ENCODE data around the gene JAZF1.

The JAZF1 gene

DNA sequence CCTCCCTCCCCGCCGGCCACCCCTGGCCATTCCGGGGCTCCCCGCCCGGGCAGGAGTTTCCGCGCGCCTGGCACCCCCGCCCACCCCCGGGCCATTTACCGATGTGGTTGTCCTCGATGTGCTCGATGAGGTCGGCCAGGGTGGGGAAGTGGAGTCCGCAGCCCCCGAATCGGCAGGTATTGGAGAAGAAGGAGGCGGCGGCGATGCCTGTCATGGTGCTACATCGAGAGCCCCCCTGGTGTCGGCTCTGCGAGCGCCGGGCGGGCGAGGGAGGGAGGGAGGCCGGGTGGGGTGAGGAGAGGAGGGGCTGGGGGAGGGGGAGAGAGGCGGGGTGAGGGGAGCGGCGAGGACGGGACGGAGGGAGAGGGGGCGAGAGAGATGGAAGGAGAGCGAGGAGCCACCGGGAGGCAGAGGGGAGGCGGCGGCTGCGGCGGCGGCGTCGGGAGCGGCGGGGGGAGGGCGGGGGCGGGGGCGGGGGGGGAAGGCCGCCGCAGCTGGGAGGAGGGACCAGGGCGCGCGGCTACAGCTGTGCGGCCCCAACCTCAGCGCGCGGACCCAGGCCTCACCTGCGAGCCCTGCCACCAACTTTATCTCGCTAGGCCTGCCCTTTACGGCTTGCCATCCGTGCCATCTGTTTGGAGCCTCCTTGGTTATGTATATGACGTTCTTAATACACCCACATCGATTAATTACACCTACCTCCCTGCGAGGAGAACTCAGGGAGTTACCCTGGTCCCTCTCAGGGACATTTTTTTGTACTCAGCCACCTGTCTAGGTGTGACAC lies at the start of gene JAZF1:
TSS of gene JAZF1 (minus strand) at position 432 of the 784 bp plus-strand sequence.
- no peak for DNase-seq (ENCODE audit: low read depth, low spot score)

DNA sequence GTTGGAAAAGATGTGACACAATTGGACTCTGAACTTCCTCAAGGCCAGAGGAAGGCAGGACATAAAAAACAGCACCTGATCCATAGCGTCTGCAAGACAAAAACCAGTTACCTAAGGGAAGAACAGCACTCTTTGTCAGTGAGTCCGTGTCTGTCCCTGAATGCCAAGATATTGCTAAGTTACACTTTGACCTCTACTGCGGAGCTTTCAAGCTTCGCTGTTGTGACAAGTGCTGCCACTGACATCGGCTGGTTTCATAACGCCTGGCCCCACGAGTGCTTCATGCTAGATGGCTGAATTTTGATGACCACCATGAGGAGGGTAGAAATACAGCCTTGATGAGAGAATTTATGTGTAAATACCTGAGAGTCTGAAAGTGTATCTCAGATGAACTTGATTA lies 49.7 kb upstream of the JAZF1 start:
- DNase-seq (ENCODE audit: low read depth, low spot score), result no peak

DNA sequence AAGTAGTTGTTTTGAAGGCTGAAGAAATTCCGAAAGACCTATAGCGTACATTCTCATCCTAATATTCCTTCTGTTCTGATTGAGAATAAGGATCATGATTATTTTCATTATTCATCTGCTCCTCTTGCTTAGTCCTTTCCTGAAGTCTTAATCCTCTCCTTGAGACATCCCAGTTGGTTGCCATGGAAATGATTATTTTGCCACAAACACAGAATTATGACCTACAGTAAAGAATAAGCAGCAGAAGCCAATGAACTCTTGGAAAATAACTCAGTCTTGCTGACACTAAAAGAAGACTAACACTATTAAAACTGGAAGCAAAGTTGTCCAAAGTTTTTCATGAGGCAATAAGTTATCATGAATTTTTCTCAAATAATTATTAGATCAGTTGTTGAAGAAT lies 47.8 kb upstream of the JAZF1 start:
- no peak for DNase-seq (ENCODE audit: low read depth, low spot score)

DNA sequence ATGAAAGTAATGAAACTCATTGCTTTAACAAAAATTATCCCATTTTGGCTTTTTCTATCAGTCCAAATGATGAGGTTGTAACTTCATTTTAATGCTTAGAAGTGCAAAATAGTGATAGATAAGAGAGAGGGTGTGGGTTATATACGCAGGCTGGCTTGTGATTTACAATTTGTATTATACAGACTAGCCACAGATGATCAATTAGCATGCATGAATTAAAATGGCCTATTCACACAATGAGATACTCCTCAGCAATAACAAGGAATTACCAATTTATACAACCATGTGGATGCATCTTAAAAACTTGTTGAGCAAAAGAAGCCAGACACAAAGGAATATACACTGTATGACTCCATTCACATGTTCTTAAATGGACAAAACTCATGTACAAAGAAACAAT lies 45.4 kb upstream of the JAZF1 start:
- no peak for DNase-seq (ENCODE audit: low read depth, low spot score)

DNA sequence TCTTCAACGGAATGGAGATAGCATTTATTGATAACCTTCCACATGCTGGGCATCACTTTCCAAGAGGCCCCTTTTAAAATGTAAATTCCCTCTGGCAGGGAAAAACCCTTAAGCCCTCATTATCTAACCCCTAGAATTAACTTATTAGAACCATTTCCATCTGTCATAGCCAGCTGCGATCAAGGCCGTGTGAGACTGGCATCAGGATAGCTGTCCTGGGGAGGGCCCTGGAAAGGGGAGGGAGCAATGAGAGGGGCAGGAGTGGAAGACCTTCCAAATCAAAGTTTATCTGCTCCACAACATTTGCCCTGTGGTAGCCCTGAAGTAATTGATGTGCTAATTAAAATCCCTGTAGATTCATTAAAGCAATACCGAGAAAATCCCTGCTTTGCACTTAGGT lies 45.0 kb upstream of the JAZF1 start:
- DNase-seq (ENCODE audit: low read depth, low spot score), result no peak

DNA sequence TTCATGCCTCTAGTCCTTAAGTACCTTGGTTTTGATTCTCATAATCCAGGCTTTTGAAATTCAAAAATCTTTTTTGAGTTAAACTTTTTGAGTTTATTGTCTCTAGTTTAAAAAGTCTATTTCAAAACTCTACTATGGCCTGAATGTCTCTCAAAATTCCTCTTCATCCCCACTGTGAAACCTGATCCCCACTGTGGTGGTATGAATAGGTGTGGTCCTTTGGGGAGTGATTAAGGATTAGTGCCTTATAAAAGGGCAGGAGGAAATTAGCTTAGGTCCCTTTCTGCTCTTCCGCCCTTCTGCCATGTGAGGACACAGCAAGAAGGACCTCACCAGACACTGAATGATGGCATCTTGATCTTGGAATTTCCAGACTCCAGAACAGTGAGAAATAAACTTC lies 44.1 kb upstream of the JAZF1 start:
- DNase-seq (ENCODE audit: low read depth, low spot score), result no peak

DNA sequence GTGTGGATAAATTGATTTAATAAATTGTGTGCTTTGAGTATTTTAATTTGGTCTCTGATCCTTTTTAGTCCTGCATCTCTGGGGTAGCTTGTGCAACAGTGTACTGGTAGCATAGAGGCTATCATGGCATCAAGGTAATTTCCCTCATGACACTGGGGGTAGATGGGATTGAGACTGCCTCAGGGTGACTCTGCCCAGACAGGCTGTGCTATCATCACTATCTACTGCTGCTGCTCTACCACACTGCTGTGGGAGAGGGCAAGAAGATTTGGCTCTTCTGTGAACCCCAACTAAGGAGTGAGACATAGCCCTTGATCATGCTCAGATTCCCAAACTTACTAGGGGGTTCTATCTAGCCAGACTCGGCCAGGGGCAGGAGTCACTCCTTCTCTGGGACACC lies 43.6 kb upstream of the JAZF1 start:
- no peak for DNase-seq (ENCODE audit: low read depth, low spot score)

DNA sequence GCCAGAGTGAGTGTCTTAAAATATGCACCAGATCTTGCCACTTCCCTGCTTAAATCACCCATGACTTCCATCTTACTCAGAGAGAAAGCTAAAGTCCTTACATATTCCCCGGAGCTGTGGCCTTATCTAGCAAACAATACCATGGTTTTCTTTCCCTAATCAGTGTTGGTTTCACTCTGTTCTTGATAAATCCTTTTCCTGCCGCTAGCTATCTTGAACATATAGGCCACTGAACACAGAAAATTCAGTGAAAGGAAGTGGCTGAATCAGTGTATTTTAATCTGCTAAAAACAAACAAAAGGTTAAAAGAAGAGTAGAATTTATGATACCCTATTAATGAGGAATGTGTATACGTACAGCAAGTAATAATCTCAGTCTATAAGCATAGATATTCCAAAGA lies 42.0 kb upstream of the JAZF1 start:
- DNase-seq (ENCODE audit: low read depth, low spot score), result no peak

DNA sequence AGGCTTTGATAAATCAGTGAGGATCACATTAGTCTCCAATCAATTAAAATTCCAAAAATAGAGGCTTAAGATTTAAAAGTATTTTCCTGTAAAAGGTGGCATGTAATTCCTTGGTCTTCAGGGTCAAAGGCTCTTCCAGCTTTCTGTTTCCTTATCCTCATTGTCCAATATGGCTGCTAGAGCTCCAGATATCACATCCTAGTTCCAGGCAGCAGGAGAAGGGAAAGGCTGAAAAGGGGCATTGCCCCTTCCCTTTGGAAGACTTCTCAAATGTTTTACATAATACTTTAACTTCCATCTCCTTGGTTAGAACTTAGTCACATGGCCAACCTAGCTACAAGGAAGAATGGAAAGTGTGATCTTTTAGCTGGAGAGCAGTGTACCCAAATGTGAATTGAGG lies 39.2 kb upstream of the JAZF1 start:
- DNase-seq (ENCODE audit: low read depth, low spot score), result no peak

DNA sequence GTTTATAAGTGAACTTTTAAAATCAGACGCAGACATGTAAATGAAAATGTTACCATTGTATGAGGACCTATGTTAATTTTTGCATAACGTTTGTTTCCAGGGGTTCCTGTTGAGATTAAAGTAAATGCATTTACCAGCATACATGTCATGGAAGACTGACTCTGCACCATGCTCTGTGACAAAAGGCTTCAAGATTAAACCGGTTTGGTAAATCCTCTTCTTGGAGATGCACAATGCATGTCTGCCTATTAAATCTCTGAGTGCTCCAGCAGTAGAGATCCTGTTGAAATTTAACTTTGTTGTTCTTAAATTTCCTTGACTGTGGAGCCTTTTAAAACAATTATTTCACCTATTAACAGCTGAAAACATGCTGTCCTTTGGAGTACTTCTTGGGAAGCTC lies 36.5 kb upstream of the JAZF1 start:
- no peak for DNase-seq (ENCODE audit: low read depth, low spot score)

DNA sequence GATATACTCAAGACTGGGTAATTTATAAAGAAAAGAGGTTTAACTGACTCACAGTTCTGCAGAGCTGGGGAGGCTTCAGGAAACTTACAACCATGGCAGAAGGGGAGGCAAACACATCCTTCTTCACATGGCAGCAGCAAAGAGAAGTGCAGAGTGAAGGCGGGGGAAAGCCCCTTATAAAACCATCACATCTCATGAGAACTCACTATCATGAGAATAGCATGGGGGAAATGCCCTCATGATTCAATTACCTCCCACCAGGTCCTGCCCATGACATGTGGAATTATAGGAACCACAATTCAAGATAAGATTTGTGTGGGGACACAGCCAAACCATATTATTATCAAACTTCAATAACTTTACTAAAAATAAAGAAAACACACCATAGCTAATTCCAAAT lies 30.4 kb upstream of the JAZF1 start:
- no peak for DNase-seq (ENCODE audit: low read depth, low spot score)

DNA sequence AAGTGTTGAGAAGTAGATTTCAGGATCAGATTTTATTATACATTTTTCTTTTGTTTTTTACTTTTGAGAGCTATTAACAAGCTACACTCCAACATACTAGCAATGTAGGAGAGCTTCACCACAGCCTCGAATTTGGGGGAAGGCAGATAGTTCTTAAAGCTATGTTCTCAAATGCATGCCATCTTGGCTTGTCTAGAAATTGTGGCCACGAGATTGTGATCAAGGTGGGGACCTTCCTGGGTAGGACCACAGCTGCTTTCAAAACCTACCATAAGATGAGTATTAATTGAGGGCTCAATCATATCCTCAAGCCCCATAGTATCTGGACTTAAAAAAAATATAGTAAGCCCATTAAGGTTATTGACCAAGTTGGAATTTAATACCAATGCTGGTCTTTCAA lies 27.9 kb upstream of the JAZF1 start:
- DNase-seq (ENCODE audit: low read depth, low spot score), result no peak

DNA sequence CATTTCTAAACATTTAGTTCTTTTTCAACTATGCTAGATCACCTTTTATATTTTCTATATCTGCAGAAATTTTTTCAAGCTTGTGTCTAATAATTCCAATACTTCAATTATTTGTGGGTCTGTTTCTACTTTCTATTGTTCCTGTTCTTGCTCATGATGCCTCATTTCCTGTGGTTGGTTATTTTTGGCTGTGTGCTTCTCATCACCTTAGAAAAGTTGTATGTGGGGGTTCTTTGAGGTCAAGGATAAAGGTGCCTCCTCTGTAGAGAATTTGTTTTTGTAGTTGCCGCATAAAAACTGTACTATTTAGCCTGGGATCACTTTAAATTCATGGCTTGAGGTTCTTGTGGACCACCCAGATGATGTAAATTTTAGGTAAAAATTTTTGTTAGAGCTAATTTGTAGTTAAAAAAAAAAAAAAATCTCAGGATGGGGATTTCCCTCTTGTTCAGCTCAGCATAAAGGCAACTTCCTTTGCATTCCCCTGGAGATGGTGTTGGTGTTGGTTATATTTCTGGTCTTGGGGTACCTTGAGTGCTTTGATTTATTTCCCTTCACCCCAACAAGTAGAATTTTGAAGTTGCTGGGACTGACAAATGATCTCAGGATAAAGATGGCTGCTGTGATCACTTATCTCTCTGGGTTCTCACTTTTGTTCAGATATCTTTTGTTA lies 27.0 kb upstream of the JAZF1 start:
- no peak for DNase-seq (ENCODE audit: low read depth, low spot score)

DNA sequence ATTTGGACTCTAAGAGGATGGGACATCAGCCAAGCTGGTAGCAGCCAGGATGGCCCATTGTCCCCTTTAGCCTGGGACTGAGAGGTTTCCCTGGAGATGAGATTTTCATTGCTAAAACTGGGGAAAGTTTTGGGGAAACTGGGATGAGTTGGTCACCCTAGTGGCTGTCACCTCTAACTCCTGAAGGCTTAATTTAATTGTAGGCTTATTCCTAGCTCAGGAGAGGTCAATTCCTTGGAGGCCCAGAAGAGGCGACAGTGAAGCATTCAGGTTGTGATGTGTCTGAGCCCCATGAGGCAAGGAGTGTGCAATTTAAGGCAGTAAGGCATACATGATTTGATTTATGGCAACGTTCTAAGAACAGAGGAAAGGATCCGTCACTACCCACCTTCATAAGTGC lies 24.9 kb upstream of the JAZF1 start:
- no peak for DNase-seq (ENCODE audit: low read depth, low spot score)

DNA sequence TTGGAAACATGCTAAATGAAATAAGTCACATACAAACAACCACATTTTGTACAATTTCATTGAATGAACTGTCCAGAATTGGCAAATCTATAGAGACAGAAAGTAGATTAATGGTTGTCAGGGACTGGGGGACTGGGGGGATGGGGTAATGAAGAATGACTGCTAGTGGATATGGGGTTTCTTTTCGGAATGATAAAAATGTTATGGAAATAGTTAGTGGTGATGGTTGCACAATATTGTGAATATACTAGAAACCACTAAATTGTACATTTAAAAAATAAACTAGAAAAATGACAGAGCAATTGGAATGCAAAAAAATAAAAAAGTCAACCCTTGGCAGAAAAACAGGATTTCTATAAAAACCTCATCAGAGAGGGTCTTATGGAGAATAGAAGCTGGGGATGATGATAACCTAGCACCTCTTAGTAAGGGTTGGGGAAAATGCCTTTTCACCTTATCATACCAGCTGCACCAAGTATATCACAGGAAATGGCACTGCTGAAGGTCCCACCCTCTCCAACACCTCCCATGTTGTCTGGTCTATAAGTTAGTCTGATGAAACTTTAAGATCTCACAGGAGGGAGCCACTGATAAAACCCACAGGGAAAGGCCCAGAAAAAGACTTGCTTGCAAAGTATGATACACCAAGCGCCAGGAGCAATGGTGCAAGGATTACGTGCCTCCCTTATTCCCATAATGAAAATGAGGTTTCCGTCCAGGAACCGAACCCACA lies 23.1 kb upstream of the JAZF1 start:
- no peak for DNase-seq (ENCODE audit: low read depth, low spot score)

DNA sequence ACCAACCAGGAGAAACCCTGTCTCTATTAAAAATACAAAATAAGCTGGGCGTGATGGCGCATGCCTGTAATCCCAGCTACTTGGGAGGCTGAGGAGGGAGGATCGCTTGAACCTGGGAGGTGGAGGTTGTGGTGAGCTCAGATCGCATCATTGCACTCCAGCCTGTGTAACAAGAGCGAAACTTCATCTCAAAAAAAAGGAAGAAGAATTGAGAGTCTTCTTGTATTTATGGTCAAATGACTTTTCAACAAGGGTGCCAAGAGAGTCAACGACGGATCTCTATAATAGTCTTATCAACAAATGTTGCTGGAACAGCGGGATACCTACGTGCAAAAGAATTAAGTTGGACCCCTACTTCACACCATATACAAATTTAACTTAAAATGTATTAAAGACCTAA lies 21.6 kb upstream of the JAZF1 start:
- no peak for DNase-seq (ENCODE audit: low read depth, low spot score)

DNA sequence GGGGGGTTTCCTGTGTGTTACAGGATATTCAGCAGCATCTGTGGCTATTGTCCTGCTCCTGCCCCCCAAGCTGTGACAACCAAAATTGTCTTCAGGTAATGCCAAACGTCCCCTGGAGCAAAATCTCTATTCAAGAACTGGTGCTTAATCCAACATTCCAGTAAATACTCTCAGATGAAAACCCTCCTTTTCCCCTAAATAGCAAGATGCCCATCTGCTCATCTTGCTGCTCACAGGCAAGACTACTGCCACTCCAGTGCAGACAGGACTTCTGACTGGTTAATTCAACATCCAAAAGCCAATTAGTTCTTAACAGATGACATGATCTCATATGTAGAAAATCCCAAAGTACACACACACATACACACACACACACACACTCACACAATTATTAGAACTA lies 20.5 kb upstream of the JAZF1 start:
- DNase-seq (ENCODE audit: low read depth, low spot score), result no peak

DNA sequence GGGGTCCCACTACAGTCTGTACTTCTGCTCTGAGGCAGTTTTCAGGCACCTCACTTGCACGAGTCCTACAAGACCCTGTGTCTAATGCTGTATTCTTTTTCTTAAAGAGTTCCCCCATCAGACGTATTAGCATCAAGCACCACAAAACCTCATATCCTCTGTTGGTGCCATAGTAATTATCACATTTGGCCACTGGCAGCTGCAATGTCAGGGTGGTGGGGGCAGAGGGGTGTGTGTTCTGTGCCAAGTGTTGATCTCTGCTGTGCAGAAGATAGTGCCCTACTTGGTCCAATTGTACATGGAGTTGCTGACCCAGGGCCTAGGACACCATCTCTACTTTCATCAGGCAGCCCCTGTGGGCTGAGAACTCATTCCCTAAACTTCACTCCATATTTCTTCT lies 20.0 kb upstream of the JAZF1 start:
- no peak for DNase-seq (ENCODE audit: low read depth, low spot score)

DNA sequence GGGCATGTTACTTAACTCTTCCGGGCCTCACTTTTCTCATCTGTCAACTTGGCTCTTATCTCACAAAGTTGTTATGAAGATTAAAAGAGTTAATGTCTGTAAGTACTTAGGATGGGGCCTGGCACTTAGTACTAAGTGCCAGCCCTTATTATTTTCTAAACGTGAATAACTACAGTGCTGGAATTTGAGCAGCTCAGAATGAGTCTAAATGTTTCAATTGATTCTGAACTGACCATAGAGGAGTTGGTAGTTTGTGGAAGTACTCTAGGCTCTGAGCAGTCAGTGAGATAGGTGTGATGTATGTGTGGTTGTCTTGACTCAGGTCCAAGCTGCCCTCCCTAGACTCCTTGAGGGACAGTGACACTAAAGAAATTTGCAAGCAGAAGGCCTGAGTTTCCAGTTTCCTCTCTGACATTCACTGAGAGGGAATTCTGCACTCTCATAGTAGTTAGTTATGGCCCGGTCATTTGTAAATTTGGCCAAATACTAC lies 18.5 kb upstream of the JAZF1 start:
- DNase-seq (ENCODE audit: low read depth, low spot score), result no peak

DNA sequence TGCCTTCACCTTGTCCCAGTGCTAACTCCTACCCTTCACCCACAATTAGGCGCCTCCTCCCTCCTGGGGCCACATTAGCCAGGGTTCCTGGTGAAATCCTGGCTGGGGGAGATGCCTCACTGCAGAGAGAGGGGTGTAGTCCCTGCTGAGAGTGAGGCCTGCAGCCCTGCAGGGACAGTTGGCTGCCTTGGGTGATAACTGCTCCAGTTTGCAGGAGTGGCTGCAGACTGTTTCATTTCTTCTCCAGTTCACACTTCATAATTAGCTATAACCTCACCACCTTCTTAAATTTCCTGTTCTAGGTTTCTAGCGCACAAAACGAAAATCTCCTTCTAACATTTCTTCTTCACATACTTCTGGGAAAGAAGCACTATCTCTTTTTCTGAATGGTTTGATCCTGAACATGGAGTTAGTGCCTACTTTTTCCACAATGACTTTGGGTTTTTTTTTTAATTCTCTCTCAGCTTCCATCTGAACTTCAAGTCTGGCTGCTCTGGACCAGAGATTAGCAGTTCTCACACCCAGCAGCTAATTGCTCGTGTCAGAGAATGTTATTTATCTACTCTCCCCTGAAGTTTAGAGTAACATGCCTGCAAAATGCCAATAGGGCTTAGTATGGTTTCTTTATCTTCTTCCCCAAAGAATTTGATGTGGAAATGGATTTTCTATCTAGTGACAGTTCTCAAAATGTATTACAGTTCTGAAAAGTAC lies 15.5 kb upstream of the JAZF1 start:
- no peak for DNase-seq (ENCODE audit: low read depth, low spot score)

DNA sequence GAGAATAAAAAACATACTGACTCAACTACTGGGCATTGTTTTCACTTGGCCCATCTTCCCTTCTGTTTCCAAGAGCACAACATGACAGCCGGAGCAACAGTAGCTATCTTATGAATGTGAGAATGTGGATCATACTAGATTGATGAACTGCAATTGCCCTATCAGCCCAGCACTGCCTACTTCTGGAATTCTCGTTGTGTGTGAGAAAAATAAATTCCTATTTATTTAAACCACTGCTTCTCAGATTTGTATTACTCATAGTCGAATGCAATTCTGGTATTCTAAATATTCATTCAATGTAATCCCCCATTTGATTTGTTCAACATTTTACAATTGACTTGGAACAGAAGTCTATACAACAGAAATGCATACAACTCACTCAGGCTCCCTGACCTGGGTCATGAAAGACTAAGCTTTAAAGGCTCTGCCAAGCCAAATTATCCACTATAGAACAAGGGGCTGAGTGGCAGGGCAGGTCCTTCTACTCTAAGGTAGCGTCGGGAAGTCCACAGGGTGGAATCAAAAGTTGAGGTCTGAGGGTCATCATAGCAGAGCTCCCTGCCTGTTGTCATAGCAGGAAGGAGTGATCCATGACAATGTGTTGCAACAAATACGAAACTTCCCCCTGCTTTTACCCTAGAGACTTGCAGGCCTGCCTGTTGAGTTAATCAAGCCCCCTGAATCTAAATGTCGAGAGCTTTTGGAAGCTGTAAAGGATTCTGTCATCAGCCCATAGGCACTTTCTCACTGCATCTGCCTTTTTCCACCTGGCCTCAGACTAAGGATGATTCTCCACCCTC lies 12.4 kb upstream of the JAZF1 start:
- DNase-seq (ENCODE audit: low read depth, low spot score), result no peak
